ENCODE measurements around the gene OOEP. TPM values are rescaled to one million over a fixed set of nuclear protein-coding genes. Genes with fewer than 3 reads are reported as not detected.
"Not testable (repeated sequence)": the region's sequence is repeated elsewhere in the genome, so short reads cannot be mapped to it uniquely, and the experiment has no call there.

The OOEP gene
- total RNA-seq = 1.0 TPM in 2 replicates

- intact Hi-C loops (cut with micrococcal nuclease) = no loop called here
Observed at GRCh38 chr6:73369563-73369962, at the start of gene OOEP. OOEP (minus strand) TSS chr6:73369897; CDS start chr6:73369792, 105 bp downstream.

- intact Hi-C loops (cut with micrococcal nuclease) = no loop called here
Observed at GRCh38 chr6:73418081-73418741, 48.5 kb upstream of the OOEP start.

GRCh38 chr6:73413102-73413501, 43.4 kb upstream of the OOEP start:
- intact Hi-C loops (cut with micrococcal nuclease) = no loop called here

GRCh38 chr6:73409395-73409794, 39.7 kb upstream of the OOEP start:
- intact Hi-C loops (cut with micrococcal nuclease) = no loop called here

- intact Hi-C loops (cut with micrococcal nuclease) = no loop called here
Observed at GRCh38 chr6:73400656-73401055, 31.0 kb upstream of the OOEP start.

- intact Hi-C loops (cut with micrococcal nuclease) = no loop called here
Observed at GRCh38 chr6:73395875-73396274, 26.2 kb upstream of the OOEP start.

- intact Hi-C loops (cut with micrococcal nuclease) = no loop called here
Observed at GRCh38 chr6:73394577-73395354, 25.1 kb upstream of the OOEP start, which contains the start of gene DDX43. DDX43 (plus strand) TSS chr6:73394828; CDS start chr6:73394906, 78 bp downstream.

GRCh38 chr6:73393278-73393677, 23.6 kb upstream of the OOEP start:
- intact Hi-C loops (cut with micrococcal nuclease) = no loop called here

- intact Hi-C loops (cut with micrococcal nuclease) = not testable (repeated sequence)
Observed at GRCh38 chr6:73392188-73392587, 22.5 kb upstream of the OOEP start.

GRCh38 chr6:73391675-73392074, 22.0 kb upstream of the OOEP start:
- intact Hi-C loops (cut with micrococcal nuclease) = no loop called here

- intact Hi-C loops (cut with micrococcal nuclease) = loop anchor here (1.0 to 2.0 kb wide), 9 partner anchors 61 to 767 kb away; partner anchors contain the start of genes KCNQ5, KHDC1, MTO1 and SLC17A5
Observed at GRCh38 chr6:73389854-73390253, 20.2 kb upstream of the OOEP start.

GRCh38 chr6:73388800-73389512, 19.3 kb upstream of the OOEP start:
- intact Hi-C loops (cut with micrococcal nuclease) = loop anchor here (1.0 to 2.0 kb wide), 9 partner anchors 62 to 766 kb away; partner anchors contain the start of genes KCNQ5, KHDC1, MTO1 and SLC17A5

- intact Hi-C loops (cut with micrococcal nuclease) = loop anchor here (2.0 kb wide), 6 partner anchors 62 to 766 kb away; partner anchors contain the start of genes KCNQ5 and SLC17A5
Observed at GRCh38 chr6:73388433-73388799, 18.7 kb upstream of the OOEP start.

GRCh38 chr6:73382462-73383113, 12.9 kb upstream of the OOEP start:
- intact Hi-C loops (cut with micrococcal nuclease) = loop anchor here (1.0 kb wide), 1 partner anchor 228 kb away; no protein-coding TSS in a partner anchor

GRCh38 chr6:73381531-73381930, 11.8 kb upstream of the OOEP start:
- intact Hi-C loops (cut with micrococcal nuclease) = not testable (repeated sequence)

GRCh38 chr6:73377225-73377624, 7.5 kb upstream of the OOEP start:
- intact Hi-C loops (cut with micrococcal nuclease) = no loop called here

GRCh38 chr6:73375216-73375615, 5.5 kb upstream of the OOEP start:
- intact Hi-C loops (cut with micrococcal nuclease) = no loop called here

GRCh38 chr6:73372516-73372915, 2.8 kb upstream of the OOEP start:
- intact Hi-C loops (cut with micrococcal nuclease) = no loop called here

GRCh38 chr6:73371984-73372383, 2.3 kb upstream of the OOEP start:
- intact Hi-C loops (cut with micrococcal nuclease) = no loop called here

GRCh38 chr6:73369157-73369556, 540 bp downstream of the OOEP start:
- intact Hi-C loops (cut with micrococcal nuclease) = no loop called here

GRCh38 chr6:73368675-73369074, 1.0 kb downstream of the OOEP start:
- intact Hi-C loops (cut with micrococcal nuclease) = no loop called here

Measured in T-helper 1 cell treated with Interleukin-12 subunit alpha and Interleukin-12 subunit beta and Interleukin-4 antibody, amounts not matched to agents 30 ng/mL and 1 ng/mL, for 36 hours (primary cell).